Caco-2 (cell line): Measurements from ENCODE around the gene FAM78A. TPM values are rescaled to one million over a fixed set of nuclear protein-coding genes. Genes with fewer than 3 reads are reported as not detected.

Experiments
- BruUV-seq: library from RNA; stranded (reverse); fragments of 400-500 nt; replicated peaks from 2 replicates; lab custom pipeline; 2021; lab: Mats Ljungman, UMichigan
- CTCF ChIA-PET: fragments of 300-600 bp; sonication (Branson Sonifier 250); formaldehyde crosslinking; loops from one replicate; lab custom pipeline; 2022; ENCODE audit warnings: antibody characterized with exemption; lab: Charles Lee
- POLR2A ChIA-PET: fragments of 300-600 bp; sonication (Branson Sonifier 250); formaldehyde crosslinking; loops from one replicate; lab custom pipeline; 2022; ENCODE audit warnings: antibody characterized with exemption; lab: Charles Lee
- DNase-seq, 2 experiments: peaks; one replicate each; pipeline versions ENCODE4 v3.0.0 to v3.0.0-alpha.2; 2020 to 2022
- H3K27me3 ChIP-seq: replicated peaks from 2 replicates; pipeline ENCODE4 v1.6.0; 2011; ENCODE audit warnings: low read length; ENCODE audit not compliant: control insufficient read depth, insufficient read depth
- H3K36me3 ChIP-seq: 2 replicates; pipeline ENCODE4 v1.5.1; 2011; ENCODE audit warnings: low read length; ENCODE audit not compliant: control insufficient read depth, insufficient read depth
- H3K4me1 ChIP-seq: fragments of 250-450 bp; sonication (Bioruptor Pico); 2 replicates; pipeline ENCODE4 v1.5.1; 2020; ENCODE audit warnings: mild to moderate bottlenecking
- H3K4me3 ChIP-seq: 2 replicates; pipeline ENCODE4 v1.5.1; 2011; ENCODE audit warnings: low read depth, mild to moderate bottlenecking, control low read depth, low read length
- H3K9me3 ChIP-seq: fragments of 250-450 bp; sonication (Bioruptor Pico); 2 replicates; pipeline ENCODE4 v1.5.1; 2020; ENCODE audit warnings: mild to moderate bottlenecking, moderate library complexity
- H3K27ac Mint-ChIP-seq: one replicate; pipeline ENCODE4 v1.8.0; 2022; ENCODE audit warnings: mixed read lengths; ENCODE audit not compliant: unreplicated experiment
- H3K27me3 Mint-ChIP-seq: one replicate; pipeline ENCODE4 v1.8.0; 2022; ENCODE audit warnings: mixed read lengths; ENCODE audit not compliant: insufficient read depth, unreplicated experiment
- H3K36me3 Mint-ChIP-seq: one replicate; pipeline ENCODE4 v1.8.0; 2022; ENCODE audit warnings: mild to moderate bottlenecking, mixed read lengths; ENCODE audit not compliant: insufficient read depth, unreplicated experiment
- H3K4me1 Mint-ChIP-seq: one replicate; pipeline ENCODE4 v1.8.0; 2022; ENCODE audit warnings: low read depth, mixed read lengths; ENCODE audit not compliant: unreplicated experiment
- H3K4me3 Mint-ChIP-seq: one replicate; pipeline ENCODE4 v1.8.0; 2022; ENCODE audit warnings: mild to moderate bottlenecking, moderate library complexity, mixed read lengths; ENCODE audit not compliant: unreplicated experiment
- H3K9me3 Mint-ChIP-seq: one replicate; pipeline ENCODE4 v1.8.0; 2022; ENCODE audit warnings: mixed read lengths; ENCODE audit not compliant: unreplicated experiment
- intact Hi-C: fragments of 100-400 bp; cut with micrococcal nuclease; formaldehyde crosslinking; loops from one replicate; pipeline ENCODE4 v1.10.0; 2022; ENCODE audit not compliant: unreplicated experiment
- total RNA-seq: library from RNA; stranded (reverse); gene quantifications from 2 replicates; pipeline ENCODE4 v1.2.3, GENCODE V29; 2022
- TF ChIP-seq, protein P1 (sequence below), 2 experiments: fragments of 200-600 bp in 1 of 2; IDR thresholded peaks; 1 replicate in 1 of 2; 2 replicates in 1 of 2; pipeline versions ENCODE4 v1.5.1 to v1.8.0; 2011 to 2022; ENCODE audit warnings: antibody characterized with exemption in 1 of 2, control low read depth in 1 of 2, inconsistent platforms in 1 of 2, low read depth in 1 of 2, low read length in 1 of 2, mild to moderate bottlenecking in 1 of 2, moderate library complexity in 1 of 2; ENCODE audit not compliant: insufficient read depth in 1 of 2, severe bottlenecking in 1 of 2, unreplicated experiment in 1 of 2

FAM78A gene
- total RNA-seq, 1 experiment from 2014 or later: 0.70 TPM

DNA sequence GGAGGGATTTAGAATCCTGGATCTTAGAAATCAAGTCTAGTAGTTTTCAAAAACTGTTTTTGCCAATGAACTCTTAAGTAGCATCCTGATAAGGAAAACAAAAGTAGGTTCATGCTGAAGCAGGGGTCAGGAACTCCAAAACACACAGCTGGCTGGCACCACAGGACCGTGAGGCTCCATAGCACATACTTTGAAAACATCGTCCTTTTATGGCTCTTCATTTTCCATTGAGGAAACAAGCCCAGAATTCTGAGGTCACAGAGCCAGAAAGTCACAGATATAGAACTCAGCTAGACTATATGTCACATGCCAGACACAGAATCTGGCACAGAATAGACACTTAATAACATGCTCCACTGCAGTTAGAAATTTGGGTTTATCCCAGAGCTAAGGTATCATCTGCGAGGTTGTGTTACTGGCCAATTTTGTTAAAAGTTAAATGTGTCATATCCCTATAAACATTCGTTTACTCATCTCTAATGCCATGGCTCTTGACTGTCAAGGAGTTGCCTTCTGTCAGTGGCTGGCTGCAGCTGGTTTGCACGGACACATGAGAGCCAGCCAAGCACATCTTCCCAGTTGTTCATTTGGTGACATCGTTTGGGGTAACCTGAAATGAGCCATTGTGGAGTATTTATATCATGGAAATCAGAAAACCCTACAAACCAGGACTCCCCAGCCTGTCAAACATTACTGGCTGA, 58.8 kb downstream of the FAM78A start:
- TF ChIP-seq, protein P1, sequence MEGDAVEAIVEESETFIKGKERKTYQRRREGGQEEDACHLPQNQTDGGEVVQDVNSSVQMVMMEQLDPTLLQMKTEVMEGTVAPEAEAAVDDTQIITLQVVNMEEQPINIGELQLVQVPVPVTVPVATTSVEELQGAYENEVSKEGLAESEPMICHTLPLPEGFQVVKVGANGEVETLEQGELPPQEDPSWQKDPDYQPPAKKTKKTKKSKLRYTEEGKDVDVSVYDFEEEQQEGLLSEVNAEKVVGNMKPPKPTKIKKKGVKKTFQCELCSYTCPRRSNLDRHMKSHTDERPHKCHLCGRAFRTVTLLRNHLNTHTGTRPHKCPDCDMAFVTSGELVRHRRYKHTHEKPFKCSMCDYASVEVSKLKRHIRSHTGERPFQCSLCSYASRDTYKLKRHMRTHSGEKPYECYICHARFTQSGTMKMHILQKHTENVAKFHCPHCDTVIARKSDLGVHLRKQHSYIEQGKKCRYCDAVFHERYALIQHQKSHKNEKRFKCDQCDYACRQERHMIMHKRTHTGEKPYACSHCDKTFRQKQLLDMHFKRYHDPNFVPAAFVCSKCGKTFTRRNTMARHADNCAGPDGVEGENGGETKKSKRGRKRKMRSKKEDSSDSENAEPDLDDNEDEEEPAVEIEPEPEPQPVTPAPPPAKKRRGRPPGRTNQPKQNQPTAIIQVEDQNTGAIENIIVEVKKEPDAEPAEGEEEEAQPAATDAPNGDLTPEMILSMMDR (IDR thresholded peaks at IDR 0.05; ENCODE audit: insufficient read depth in 1 of 2, low read depth in 1 of 2, low read length in 1 of 2, severe bottlenecking in 1 of 2, unreplicated experiment in 1 of 2): no peak
- Mint-ChIP-seq H3K27ac (no peak overlapping the region), H3K27me3 (no peaks in the 10 kb centered on the region), H3K4me3 (no peak overlapping the region), H3K4me1 (no peaks in the 10 kb centered on the region), H3K9me3 (no peaks in the 10 kb centered on the region), H3K36me3 (peaks cover 45% of the 10 kb centered on the region)
- no peak for DNase-seq
- ChIA-PET POLR2A (no interaction called here), CTCF (no interaction called here)
- Histone ChIP-seq H3K27me3 (no peaks in the 10 kb centered on the region), H3K9me3 (peaks cover 2% of the 10 kb centered on the region; the same call in 1 of the 2 replicates), H3K4me3 (no peak overlapping the region), H3K36me3 (no peaks in the 10 kb centered on the region), H3K4me1 (no peaks in the 10 kb centered on the region)
- intact Hi-C loops: no loop called here
- BruUV-seq: no TSS peak

DNA sequence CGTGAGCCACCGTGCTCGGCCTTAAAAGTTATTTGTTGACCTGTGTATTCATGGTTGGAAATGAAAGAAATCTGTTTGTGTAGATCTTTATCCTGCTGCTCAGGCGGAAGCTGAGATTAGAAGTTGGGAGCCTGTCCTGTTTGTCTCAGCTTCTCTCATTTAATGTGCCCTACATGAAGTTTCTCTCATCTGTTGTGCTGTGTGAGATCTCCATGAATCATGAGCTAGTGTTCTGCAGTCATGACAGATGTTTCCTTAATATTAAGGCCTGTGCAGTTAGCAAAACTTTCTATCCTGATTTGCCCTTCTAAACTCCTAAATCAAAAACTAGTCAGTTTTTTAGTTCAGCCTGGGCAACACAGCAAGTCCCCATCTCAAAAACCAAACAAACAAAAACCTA, 59.5 kb downstream of the FAM78A start:
- POLR2A ChIA-PET: no interaction called here
- no peak for DNase-seq

DNA sequence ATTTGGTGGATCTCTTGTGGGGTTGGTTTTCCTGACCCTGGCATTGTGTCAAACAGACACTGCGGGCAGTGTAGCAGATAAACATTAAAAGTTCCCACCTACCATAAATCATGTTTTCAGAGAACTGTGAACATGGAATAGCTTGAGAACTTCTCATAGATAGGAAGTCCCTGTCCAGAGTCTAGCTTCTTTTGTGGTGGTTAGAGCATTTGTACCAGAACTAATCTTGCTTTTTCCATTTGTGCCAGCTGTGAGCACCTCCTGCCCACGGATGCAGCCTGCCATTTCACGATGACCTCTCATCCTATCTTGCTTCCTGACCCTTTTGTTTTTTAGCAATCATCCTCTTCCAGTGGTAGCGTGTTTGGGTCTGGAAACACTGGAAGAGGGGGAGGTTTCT, 61.4 kb downstream of the FAM78A start:
- Mint-ChIP-seq H3K36me3 (peaks cover 69% of the 10 kb centered on the region), H3K9me3 (peaks cover 24% of the 10 kb centered on the region), H3K27ac (no peak overlapping the region), H3K4me1 (no peaks in the 10 kb centered on the region), H3K27me3 (no peaks in the 10 kb centered on the region), H3K4me3 (no peak overlapping the region)
- Histone ChIP-seq H3K4me3 (no peak overlapping the region), H3K4me1 (no peaks in the 10 kb centered on the region), H3K36me3 (no peaks in the 10 kb centered on the region), H3K9me3 (peaks cover 16% of the 10 kb centered on the region; the same call in 1 of the 2 replicates), H3K27me3 (no peaks in the 10 kb centered on the region)
- POLR2A ChIA-PET: no interaction called here
- intact Hi-C loops: no loop called here
- TF ChIP-seq, protein P1 (IDR thresholded peaks at IDR 0.05; ENCODE audit: insufficient read depth in 1 of 2, low read depth in 1 of 2, low read length in 1 of 2, severe bottlenecking in 1 of 2, unreplicated experiment in 1 of 2): no peak
- DNase-seq: no peak
- CTCF ChIA-PET: interaction anchor here (0.6 kb wide), 1 partner anchor 325 kb away, joined by 4 read pairs; no protein-coding TSS in a partner anchor
- BruUV-seq: no TSS peak

More for the DNA sequence above, 59.5 kb downstream of the FAM78A start:
- H3K4me3 Mint-ChIP-seq: no peak overlapping the region
- no peaks in the 10 kb centered on the region for H3K36me3 ChIP-seq
- intact Hi-C loops: no loop called here
- no peak overlapping the region for H3K4me3 ChIP-seq
- no peaks in the 10 kb centered on the region for H3K4me1 ChIP-seq
- H3K36me3 Mint-ChIP-seq: peaks cover 52% of the 10 kb centered on the region
- peaks cover 5% of the 10 kb centered on the region for H3K9me3 Mint-ChIP-seq
- H3K27me3 ChIP-seq: no peaks in the 10 kb centered on the region
- peaks cover 9% of the 10 kb centered on the region; the same call in 1 of the 2 replicates for H3K9me3 ChIP-seq
- no TSS peak for BruUV-seq
- CTCF ChIA-PET: no interaction called here
- H3K27me3 Mint-ChIP-seq: no peaks in the 10 kb centered on the region
- no peaks in the 10 kb centered on the region for H3K4me1 Mint-ChIP-seq
- TF ChIP-seq, protein P1 (IDR thresholded peaks at IDR 0.05; ENCODE audit: insufficient read depth in 1 of 2, low read depth in 1 of 2, low read length in 1 of 2, severe bottlenecking in 1 of 2, unreplicated experiment in 1 of 2): no peak
- no peak overlapping the region for H3K27ac Mint-ChIP-seq
